IMR-90 (cell line): ENCODE results near the gene EBF3.

ENCODE experiments used
- CTCF ChIP-seq: conservative IDR thresholded peaks from 2 replicates; pipeline ENCODE4 v1.5.1; 2012; ENCODE audit warnings: mild to moderate bottlenecking, low read depth, low read length, improper control_type of control experiment
- NFE2L2 ChIP-seq: fragments of 150-350 bp; IDR thresholded peaks from 2 replicates; pipeline ENCODE4 v1.6.1; 2016; ENCODE audit warnings: low read depth, mild to moderate bottlenecking, low read length
- POLR2A ChIP-seq: IDR thresholded peaks from 2 replicates; pipeline ENCODE4 v1.6.1; 2012; ENCODE audit warnings: mild to moderate bottlenecking, low read depth, low read length
- RFX5 ChIP-seq: IDR thresholded peaks from 2 replicates; pipeline ENCODE4 v1.8.0; 2012; ENCODE audit warnings: low read depth, mild to moderate bottlenecking, low read length, moderate library complexity

- TF ChIP-seq RFX5: no peak
- TF ChIP-seq CTCF: no peak
- no peak for TF ChIP-seq NFE2L2
- TF ChIP-seq POLR2A: no peak
Measured at GRCh38 chr10:129841590-129841989, 122.5 kb downstream of the EBF3 start.
